NK-92 treated with Interleukin-12 subunit alpha and Interleukin-12 subunit beta, amount 100 ng/mL, for 24 hours (cell line): ENCODE measurements around the gene TRPT1.
A peak's percentile ranks its signal among the peaks of the same experiment; 100 is the strongest.

Experiments used
- DNase-seq: peaks from one replicate; lab custom pipeline; 2025; lab: John Stamatoyannopoulos, UW

The TRPT1 gene

GRCh38 chr11:64229744-64230170 lies 3.8 kb upstream of the TRPT1 start:
- no peak for DNase-seq

- DNase-seq = no peak
Measured at GRCh38 chr11:64229090-64229743, 3.2 kb upstream of the TRPT1 start.

- no peak for DNase-seq
Measured at GRCh38 chr11:64227405-64227956, 1.5 kb upstream of the TRPT1 start.

- peak; percentile 61 for DNase-seq
Measured at GRCh38 chr11:64226507-64227051, 593 bp upstream of the TRPT1 start.

- DNase-seq = no peak
Measured at GRCh38 chr11:64224891-64225607, 937 bp downstream of the TRPT1 start.

- no peak for DNase-seq
Measured at GRCh38 chr11:64224151-64224890, 1.7 kb downstream of the TRPT1 start.

- no peak for DNase-seq
Measured at GRCh38 chr11:64223001-64223651, 2.9 kb downstream of the TRPT1 start.

- DNase-seq = no peak
Measured at GRCh38 chr11:64222651-64223000, 3.4 kb downstream of the TRPT1 start.

GRCh38 chr11:64220798-64221197 lies 5.2 kb downstream of the TRPT1 start:
- no peak for DNase-seq

- DNase-seq = no peak
Measured at GRCh38 chr11:64220271-64220670, 5.7 kb downstream of the TRPT1 start.

GRCh38 chr11:64219755-64220154 lies 6.2 kb downstream of the TRPT1 start:
- no peak for DNase-seq

- DNase-seq = no peak
Measured at GRCh38 chr11:64219354-64219684, 6.7 kb downstream of the TRPT1 start.

- no peak for DNase-seq
Measured at GRCh38 chr11:64218628-64219353, 7.2 kb downstream of the TRPT1 start.

GRCh38 chr11:64216879-64217278 lies 9.1 kb downstream of the TRPT1 start:
- DNase-seq = no peak

- DNase-seq = no peak
Measured at GRCh38 chr11:64211181-64211872, 14.7 kb downstream of the TRPT1 start.

GRCh38 chr11:64210301-64211020 lies 15.5 kb downstream of the TRPT1 start:
- DNase-seq = no peak

- DNase-seq = no peak
Measured at GRCh38 chr11:64209563-64209843, 16.5 kb downstream of the TRPT1 start.

GRCh38 chr11:64208796-64209562 lies 17.0 kb downstream of the TRPT1 start:
- no peak for DNase-seq

- no peak for DNase-seq
Measured at GRCh38 chr11:64208086-64208795, 17.7 kb downstream of the TRPT1 start.
